ENCODE data around the gene ARNT2.

The ARNT2 gene

DNA sequence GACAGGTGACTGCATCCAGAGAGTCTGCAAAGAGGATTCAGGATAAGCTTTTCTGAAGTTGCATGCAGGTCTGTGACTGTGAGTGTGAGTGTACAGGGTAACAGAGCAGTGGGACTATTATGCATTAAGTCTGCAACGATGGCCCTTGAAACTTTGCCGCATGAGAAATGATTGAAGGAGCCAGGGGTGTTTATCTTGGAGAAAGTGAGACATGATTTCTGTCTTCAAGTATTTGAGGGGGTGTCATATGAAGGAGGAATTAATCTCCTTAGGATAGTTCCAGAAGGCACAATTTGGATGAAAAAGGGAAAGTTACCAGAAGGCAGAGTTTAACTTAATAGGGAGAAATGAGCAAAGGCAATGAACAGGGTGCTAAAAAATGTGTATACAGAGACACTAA is 119.6 kb downstream of the ARNT2 start:
- no peak for DNase-seq

DNA sequence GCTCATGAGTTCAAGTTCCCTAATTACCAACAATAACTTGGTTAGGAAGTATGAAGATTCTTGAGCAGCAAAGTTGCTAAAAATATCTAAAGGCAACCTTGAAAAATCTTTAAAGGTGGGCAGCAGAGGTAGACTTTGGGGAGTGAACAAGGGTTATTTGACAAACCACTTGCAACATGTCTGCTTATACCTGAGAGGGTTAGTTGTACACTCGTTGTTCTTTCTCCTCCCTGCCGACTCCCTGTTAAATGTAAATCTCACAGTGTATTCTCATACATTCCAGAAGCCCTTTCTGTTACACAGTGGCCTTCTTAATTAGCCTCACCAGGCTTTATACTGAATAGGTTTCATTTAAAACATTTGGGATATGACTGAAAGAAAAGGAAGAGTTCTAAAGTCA is 121.7 kb downstream of the ARNT2 start:
- no peak for DNase-seq

- DNase-seq, result no peak
Observed at GRCh38 chr15:80526556-80527340, 122.6 kb downstream of the ARNT2 start.

GRCh38 chr15:80527406-80527805 is 123.2 kb downstream of the ARNT2 start:
- DNase-seq, result no peak

DNA sequence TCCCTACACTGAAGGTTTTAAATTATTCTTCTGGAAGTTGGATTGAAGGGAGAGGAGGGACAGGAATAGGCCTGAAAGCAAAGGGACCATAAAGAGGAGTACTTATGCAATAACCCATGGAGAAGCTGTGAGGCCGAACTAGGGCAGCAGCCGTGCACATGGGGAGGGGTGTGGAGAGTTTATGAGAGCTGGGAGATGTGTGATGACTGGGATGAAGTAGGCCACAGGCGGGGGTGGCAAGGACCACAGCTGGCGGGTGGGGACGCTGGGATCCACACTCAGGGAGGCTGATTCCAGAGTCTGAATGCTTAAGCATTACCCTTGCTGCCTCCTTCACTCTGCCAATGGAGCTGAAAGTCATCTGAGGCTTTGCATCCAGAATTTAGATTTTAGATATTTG is 123.8 kb downstream of the ARNT2 start:
- DNase-seq, result no peak

DNA sequence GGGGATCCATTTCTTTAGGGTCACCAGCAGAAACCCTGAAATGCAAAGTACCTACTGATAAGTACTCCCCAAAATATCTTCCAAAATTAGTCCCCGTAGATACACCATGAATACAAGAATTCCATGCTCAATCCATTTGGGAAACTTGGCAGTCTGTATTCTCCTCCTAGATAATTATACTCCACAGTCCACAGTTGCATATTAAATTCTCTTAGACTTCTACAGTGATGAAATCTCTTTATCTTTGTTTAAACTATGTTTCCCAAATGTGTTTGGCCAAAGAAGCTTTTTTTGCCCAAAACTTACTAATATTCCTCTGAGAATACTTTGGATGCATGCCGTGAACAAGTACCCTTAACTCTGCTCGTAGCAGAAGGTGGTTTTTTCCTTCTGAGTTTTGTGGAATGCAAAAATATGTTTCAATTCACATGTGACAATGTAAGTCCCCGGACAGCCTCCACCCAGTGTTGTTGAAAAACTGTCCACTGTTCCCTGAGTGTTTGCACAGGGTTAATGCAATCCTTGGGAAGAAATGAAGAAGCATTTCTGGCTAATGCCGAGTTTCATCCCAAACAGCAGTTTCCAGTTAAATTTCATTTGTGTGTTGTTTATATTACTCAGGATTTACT is 126.7 kb downstream of the ARNT2 start:
- no peak for DNase-seq

- no peak for DNase-seq
Observed at GRCh38 chr15:80531388-80531787, 127.2 kb downstream of the ARNT2 start.

- DNase-seq, result no peak
Observed at GRCh38 chr15:80531796-80532195, 127.6 kb downstream of the ARNT2 start.

DNA sequence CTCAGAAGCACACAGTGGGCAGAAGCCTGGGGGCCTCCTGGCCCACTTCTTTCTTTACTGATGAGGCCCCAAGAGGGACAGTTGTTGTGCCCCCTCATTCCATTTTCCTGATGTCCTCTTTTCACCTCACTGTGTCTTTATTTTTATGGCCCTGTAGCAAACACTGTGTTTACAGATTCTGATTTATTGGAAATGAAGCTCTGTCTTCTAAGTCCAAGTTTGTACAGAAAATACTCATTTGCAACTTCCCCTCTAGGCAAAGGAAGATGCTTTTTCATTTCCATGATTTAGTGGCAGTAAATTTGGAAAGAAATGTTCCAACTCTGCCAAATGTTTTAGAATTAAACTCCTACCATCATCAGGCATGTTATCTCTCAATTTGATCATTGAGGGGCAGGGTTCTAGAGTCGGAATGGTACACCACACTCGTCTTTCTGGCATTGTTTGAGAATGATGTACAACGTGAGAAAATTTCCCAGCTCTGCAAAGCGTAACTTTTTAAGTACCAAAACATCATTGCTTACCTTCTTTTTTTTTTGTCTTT is 129.7 kb downstream of the ARNT2 start:
- DNase-seq, result no peak

GRCh38 chr15:80536231-80536630 is 132.0 kb downstream of the ARNT2 start:
- no peak for DNase-seq

DNA sequence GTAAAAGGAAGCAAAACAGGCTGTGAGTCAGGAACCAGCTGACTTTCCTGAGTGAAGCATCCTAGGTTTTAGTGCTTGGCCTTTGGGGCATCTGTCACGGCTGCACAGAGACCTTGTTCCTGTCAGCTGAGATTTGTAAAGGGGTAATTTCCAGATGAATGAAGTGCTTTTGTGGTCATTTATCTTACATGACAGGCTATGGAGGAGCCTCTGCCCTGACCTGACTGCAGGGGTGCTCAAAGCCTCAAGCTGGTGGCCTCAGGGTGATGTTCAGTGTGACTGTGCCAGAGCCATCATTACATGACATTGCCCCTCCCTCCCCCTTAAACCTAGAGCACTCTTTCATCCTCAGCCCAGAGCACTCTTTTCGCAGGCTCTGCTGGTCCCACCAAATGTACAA is 132.5 kb downstream of the ARNT2 start:
- DNase-seq, result no peak

GRCh38 chr15:80545078-80545477 is 140.9 kb downstream of the ARNT2 start:
- no peak for DNase-seq

GRCh38 chr15:80547264-80547663 is 143.1 kb downstream of the ARNT2 start:
- no peak for DNase-seq

DNA sequence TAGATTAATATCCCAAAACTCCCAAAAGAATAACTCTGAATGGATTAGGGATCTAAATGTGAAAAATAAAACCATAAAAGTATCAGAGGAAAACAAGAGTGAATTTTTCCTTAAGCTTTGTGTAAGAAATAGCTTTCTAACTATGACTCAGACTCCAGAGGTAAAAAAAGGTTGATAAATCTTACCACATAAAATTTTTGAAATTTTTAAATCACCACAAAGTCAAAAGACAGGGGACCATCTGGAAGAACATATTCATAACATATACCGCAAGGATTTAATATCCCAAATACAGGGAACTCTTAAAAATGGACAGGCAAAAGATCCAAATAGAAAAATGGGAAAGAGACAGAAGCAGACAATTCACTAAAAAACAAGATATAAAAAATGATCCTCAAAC is 145.0 kb downstream of the ARNT2 start:
- DNase-seq, result no peak

DNA sequence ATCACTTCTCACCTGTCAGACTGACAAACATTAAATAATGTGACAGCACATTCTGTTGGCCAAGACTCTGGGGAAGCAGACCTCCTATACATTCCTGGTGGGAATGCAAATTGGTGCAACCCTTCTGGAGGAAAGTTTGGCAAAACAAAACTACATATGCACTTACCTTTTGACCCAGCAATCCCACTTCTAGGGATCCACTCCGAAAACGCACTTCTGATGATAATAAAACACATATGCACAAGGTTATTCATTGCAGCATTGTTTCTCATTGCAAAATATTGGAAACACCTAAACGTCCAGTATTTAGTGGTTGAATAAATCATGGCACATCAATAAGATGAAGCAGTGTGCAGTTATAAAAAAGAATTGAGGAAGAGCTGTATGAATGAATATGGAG is 145.5 kb downstream of the ARNT2 start:
- DNase-seq, result no peak

GRCh38 chr15:80550219-80550907 is 146.2 kb downstream of the ARNT2 start:
- no peak for DNase-seq

- DNase-seq, result no peak
Observed at GRCh38 chr15:80550908-80551260, 146.7 kb downstream of the ARNT2 start.

GRCh38 chr15:80551348-80551747 is 147.2 kb downstream of the ARNT2 start:
- no peak for DNase-seq

DNA sequence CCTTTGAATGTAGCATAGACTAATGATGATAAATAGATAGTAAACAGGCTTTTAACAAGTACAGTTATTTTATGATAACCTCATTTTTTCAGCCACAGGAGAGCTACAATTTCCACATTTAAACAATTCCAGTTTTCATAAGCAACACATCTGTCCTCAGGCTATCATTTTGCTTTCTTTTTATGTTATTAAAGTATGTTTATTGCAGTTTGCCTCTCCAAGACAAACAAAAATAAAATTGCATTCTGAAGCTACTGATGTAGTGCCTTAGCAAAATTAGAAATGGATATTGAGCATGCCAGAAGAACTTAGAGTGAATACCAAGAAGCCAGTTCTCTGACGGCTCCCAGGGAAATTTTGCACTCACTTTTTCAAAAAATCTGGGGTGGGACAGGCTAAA is 150.4 kb downstream of the ARNT2 start:
- DNase-seq, result no peak

DNA sequence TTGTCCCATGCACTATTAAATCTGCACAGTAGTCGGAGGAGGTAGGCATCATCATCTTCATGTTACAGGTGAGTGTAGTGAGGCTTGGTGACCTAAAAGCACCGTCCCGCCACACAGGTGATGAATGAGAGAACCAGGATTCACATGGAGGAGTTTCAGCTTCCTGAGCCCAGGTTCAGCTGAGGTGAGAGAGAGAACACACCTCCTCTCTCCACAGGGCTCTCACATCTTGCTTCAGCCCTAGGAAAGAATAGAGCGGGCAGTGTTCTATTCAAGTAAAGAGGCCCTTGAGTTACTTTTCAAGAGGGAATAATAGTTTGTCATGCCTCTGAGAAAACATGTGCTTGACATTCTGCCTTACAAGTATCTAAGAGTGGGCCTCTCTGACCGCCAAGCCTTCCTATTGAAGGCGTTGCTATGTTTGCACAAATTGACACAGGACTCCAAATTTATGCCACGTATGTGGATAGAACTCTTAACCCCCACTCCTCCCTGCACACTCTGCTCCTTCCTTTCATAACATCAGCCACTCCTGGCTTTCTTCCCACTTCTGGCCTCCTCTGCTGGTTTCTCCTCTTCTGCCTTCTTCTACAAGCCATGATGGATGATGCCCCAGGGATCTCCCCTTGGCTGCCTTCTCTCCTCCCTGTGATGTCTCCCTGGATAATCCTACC is 152.6 kb downstream of the ARNT2 start:
- DNase-seq, result no peak

DNA sequence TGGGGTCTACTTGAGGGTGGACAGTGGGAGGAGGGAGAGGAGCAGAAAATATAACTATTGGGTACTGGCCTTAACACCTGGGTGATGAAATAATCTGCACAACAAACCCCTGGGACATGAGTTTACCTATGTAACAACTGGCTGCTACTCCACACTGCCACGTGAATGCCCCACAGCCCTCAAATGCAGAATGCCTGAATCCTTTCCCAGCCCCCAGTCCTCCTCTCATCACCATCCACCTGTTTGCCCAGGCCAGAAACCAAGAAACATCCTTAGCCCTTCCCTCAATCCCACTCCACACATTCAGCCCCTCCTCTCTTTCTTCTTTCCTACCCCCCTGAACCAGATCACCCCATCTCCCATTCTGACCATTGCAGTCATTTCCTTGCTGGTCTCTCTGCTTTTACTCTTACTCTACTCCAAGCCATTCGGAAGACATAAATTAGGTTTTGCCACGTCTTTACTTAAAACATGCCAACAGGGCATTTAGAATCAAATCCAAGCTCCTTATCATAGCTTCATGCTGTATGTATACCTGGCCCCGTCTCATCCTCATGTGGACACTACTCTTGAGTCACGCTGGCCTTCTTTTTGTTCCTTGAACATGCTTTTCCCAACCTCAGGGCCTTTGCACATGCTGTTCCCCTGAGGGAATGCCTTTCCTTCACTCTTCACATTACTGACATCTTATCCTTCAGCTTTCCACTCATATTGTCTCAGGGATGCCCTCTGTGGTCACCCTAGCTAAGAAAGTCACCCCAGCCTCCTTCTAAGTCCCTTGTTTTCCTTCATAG is 153.5 kb downstream of the ARNT2 start:
- DNase-seq, result no peak

DNA sequence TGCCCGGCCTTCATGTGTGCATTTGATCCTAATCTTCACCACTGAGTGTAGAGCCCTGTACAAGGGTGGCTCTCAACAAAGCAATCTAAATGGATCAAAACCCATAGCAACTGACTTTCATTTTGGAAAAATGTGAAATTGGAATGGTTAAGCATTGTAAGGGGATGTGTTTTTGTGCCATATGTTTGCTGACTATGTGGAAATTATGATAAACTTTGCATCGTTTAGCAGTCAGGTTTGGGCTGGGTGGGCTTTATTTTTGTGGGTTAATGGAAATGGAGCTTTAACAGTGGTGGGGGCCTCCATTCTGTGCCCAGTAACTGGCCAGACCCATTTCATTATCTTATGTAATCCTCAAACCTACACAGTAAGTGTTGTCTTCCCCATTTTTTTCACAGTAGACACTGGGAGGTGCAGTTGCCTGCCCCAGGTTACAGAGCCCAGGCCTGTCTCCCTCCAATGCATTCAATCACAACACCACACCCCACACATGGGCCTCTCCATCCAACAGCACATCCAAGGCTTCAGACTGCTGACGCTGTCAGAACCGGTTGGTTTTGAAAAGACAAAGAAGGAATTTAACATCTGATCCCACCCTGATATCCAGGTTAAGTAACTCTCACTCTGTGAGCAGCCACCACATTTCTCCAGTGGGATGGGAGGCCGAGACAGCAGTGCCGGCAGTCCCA is 154.6 kb downstream of the ARNT2 start:
- no peak for DNase-seq

Measured in CD4-positive, alpha-beta T cell treated with Interleukin-17A for 4 hours (primary cell).